ENCODE data around the gene WDR31.

The WDR31 gene

GRCh38 chr9:113372059-113372458, 32.0 kb upstream of the WDR31 start:
- H3K4me1 ChIP-seq (ENCODE audit: low read depth, poor library complexity, severe bottlenecking) = peaks cover 8% of the 10 kb centered on the region
- no peaks in the 10 kb centered on the region for H4K20me1 ChIP-seq (ENCODE audit: insufficient read depth)
- no peaks in the 10 kb centered on the region for H3K27me3 ChIP-seq (ENCODE audit: insufficient read depth, low read depth)
- H3K79me2 ChIP-seq (ENCODE audit: insufficient read depth, low read depth) = peaks cover 7% of the 10 kb centered on the region; the same call in 1 of the 2 replicates
- H3K27ac ChIP-seq = no peak overlapping the region
- H3K9ac ChIP-seq = no peak overlapping the region
- no peak overlapping the region for H3K4me3 ChIP-seq (IDR thresholded peaks at IDR 0.05; ENCODE audit: insufficient read depth, low read depth, low read length)
- H3K4me2 ChIP-seq = no peak overlapping the region
- no peak for TF ChIP-seq CTCF (conservative IDR thresholded peaks at IDR 0.05; ENCODE audit: low read depth, low read length)
- H2AFZ ChIP-seq (ENCODE audit: low read depth) = no peak overlapping the region
- no peaks in the 10 kb centered on the region for H3K36me3 ChIP-seq (ENCODE audit: insufficient read depth)

GRCh38 chr9:113370806-113371325, 30.8 kb upstream of the WDR31 start:
- H4K20me1 ChIP-seq (ENCODE audit: insufficient read depth) = no peaks in the 10 kb centered on the region
- no peak overlapping the region for H3K4me2 ChIP-seq
- H2AFZ ChIP-seq (ENCODE audit: low read depth) = no peak overlapping the region
- H3K4me3 ChIP-seq (IDR thresholded peaks at IDR 0.05; ENCODE audit: insufficient read depth, low read depth, low read length) = no peak overlapping the region
- no peaks in the 10 kb centered on the region for H3K27me3 ChIP-seq (ENCODE audit: insufficient read depth, low read depth)
- H3K9ac ChIP-seq = no peak overlapping the region
- TF ChIP-seq CTCF (conservative IDR thresholded peaks at IDR 0.05; ENCODE audit: low read depth, low read length) = no peak
- H3K27ac ChIP-seq = no peak overlapping the region
- H3K4me1 ChIP-seq (ENCODE audit: low read depth, poor library complexity, severe bottlenecking) = peaks cover 8% of the 10 kb centered on the region
- H3K79me2 ChIP-seq (ENCODE audit: insufficient read depth, low read depth) = peaks cover 7% of the 10 kb centered on the region; the same call in 1 of the 2 replicates
- no peaks in the 10 kb centered on the region for H3K36me3 ChIP-seq (ENCODE audit: insufficient read depth)

- no peak overlapping the region for H3K27ac ChIP-seq
- no peak overlapping the region for H2AFZ ChIP-seq (ENCODE audit: low read depth)
- no peak overlapping the region for H3K4me3 ChIP-seq (IDR thresholded peaks at IDR 0.05; ENCODE audit: insufficient read depth, low read depth, low read length)
- no peak overlapping the region for H3K9ac ChIP-seq
- H3K36me3 ChIP-seq (ENCODE audit: insufficient read depth) = no peaks in the 10 kb centered on the region
- no peaks in the 10 kb centered on the region for H3K27me3 ChIP-seq (ENCODE audit: insufficient read depth, low read depth)
- H4K20me1 ChIP-seq (ENCODE audit: insufficient read depth) = no peaks in the 10 kb centered on the region
- H3K4me2 ChIP-seq = no peak overlapping the region
- TF ChIP-seq CTCF (conservative IDR thresholded peaks at IDR 0.05; ENCODE audit: low read depth, low read length) = no peak
- H3K4me1 ChIP-seq (ENCODE audit: low read depth, poor library complexity, severe bottlenecking) = no peaks in the 10 kb centered on the region
- no peaks in the 10 kb centered on the region for H3K79me2 ChIP-seq (ENCODE audit: insufficient read depth, low read depth)
Measured at GRCh38 chr9:113369855-113370140, 29.7 kb upstream of the WDR31 start.

DNA sequence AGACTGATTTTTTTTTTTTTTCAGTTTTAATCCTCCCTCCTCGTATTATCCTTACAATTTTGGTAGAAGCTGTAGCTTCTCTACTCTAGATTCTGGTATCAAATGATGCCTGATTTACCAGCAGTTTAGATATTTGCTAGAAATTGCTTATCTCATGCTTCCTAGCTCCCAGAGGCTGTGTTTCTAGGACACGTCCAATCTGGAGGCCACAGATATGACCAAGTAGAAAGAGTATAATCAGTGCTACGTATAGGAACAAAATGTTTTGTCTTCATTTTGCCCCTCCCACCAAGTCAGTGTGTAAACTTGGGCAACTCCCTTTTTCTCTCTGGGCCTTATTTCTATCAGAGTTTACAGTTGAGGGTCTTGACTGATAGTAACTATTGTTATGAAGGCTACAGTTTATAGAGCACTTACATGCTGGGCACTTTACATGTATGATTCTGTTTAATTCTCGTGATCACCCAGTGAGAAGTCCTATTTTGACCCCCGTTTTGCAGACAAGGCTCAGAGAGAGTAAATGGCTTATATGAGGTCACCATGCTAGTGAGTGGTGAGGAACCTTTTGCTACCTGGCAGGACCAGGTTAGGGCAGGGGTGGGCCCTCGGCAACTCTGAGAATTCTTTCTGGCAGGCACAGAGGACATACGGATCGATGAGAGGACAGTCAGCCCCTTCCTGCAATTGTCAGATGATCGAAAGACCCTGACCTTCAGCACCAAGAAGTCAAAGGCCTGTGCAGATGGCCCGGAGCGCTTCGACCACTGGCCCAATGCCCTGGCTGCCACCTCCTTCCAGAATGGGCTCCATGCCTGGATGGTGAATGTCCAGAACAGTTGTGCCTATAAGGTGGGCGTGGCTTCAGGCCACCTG, 29.1 kb upstream of the WDR31 start:
- Histone ChIP-seq H3K4me2 (no peak overlapping the region), H3K36me3 (ENCODE audit: insufficient read depth) (no peaks in the 10 kb centered on the region)
- no peak for TF ChIP-seq CTCF (conservative IDR thresholded peaks at IDR 0.05; ENCODE audit: low read depth, low read length)

More for the DNA sequence above, 29.1 kb upstream of the WDR31 start:
- no peaks in the 10 kb centered on the region for H3K27me3 ChIP-seq (ENCODE audit: insufficient read depth, low read depth)
- no peaks in the 10 kb centered on the region for H3K79me2 ChIP-seq (ENCODE audit: insufficient read depth, low read depth)
- H3K4me1 ChIP-seq (ENCODE audit: low read depth, poor library complexity, severe bottlenecking) = no peaks in the 10 kb centered on the region
- no peak overlapping the region for H3K9ac ChIP-seq
- no peak overlapping the region for H2AFZ ChIP-seq (ENCODE audit: low read depth)
- H4K20me1 ChIP-seq (ENCODE audit: insufficient read depth) = no peaks in the 10 kb centered on the region
- H3K27ac ChIP-seq = no peak overlapping the region
- no peak overlapping the region for H3K4me3 ChIP-seq (IDR thresholded peaks at IDR 0.05; ENCODE audit: insufficient read depth, low read depth, low read length)
